ENCODE results near the gene MKRN2OS.

MKRN2OS gene, protein sequence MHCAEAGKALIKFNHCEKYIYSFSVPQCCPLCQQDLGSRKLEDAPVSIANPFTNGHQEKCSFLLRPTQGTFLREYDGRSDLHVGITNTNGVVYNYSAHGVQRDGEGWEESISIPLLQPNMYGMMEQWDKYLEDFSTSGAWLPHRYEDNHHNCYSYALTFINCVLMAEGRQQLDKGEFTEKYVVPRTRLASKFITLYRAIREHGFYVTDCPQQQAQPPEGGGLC

DNA sequence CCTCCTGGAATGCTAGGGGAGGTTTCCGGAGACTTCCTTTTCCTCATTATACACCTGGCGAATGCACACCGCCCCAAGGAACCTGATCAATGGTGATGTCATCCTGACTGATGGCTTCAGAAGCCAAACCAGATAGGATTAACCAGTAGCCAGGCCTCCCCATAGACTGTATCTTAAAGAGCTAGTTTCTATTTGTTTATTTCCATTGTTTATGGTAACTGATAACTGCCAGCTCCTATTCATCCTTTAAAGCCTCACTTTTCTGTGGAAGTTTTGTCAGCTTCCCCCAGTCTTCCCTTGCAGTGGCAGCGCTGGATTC is at the start of gene MKRN2OS:
Gene MKRN2OS, minus strand, starts transcription at position 27 of the 319 bp plus-strand sequence. CDS start 35 bp downstream, outside the sequence.
- DNase-seq, result no peak

DNA sequence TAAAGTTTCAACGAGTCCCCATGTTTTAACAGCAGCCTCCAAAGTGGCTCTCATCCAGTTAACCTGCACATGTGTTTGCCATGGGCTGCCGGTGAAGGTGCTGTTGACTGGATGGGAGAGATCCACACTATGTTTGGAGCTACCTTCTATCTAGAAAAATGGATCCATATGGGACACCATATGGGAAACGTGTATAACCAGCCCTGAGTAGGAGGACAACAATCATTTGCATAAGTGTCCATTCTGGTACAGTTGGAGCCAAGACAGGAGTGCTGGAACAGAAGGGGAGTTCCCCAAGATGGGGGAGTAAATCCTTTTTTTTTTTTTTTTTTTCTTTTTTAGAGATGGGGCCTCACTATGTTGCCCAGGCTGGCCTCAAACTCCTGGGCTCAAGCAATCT is 48.2 kb upstream of the MKRN2OS start:
- DNase-seq, result no peak

DNA sequence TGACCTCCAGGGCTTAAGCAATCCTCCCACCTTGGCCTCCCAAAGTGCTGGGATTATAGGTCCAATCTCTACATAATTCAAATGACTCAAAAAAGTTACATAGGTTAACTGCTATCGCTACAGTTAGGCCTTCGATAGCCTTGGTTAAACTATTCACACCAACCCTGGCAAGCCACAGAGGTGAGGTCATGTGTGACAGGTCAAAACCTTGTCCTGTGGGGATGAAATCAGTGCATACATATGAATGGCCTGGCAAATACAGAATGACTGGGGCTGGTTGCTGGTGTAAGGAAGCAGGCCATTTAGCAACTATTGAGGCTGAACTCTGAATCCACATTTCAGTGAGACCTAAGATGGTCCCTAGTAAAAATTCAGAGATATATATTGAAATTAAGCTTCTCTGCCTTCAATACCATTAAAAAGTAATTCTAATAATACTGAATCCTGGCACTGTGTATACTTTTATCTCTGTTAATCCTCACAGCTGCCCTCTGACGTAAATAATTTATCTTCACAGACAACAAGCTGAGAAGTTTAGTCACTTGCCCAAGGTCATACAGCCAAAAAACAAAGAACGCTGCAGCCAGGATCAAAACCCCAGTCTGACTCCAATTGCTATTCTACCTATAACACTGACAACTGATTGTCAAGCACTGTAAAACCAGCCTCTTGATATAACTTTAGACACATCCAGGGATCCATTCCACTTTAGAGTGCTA is 46.9 kb upstream of the MKRN2OS start:
- DNase-seq, result no peak

DNA sequence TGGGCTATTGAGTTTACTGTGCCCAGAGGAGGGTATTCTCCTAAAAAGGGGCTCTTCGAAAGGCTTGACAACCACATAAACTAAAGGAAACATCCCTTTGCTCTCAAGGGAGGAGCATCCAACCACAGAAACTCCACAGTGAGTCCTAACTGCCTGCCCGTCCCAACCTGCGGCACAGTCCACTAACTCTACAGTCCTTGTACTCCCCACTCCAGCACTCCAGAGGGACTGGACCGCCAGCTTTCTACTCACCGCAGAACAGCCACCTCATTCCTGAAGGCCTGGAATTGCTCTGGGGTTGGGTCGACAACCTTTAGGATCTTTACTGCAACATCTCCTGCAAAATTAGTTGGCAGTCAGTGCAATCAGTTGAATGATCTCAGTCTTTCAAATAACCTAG is 46.2 kb upstream of the MKRN2OS start:
- no peak for DNase-seq

DNA sequence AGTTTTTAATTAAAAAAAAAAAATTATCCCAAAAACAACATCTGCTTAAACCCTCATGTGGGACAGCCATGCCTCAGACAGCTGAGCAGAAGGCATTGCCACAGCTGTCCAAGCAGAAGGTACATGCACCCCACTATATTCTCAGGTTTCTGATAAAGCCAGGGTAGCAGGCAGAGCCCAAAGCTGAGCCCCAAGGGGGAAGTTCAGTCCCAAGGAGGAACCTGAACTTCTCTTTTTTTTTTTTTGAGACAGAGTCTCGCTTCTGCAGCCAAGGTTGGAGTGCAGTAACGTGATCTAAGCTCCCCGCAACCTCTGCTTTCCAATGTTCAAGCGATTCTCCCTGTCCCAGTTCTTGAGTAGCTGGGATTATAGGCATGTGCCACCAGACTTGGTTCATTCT is 44.8 kb upstream of the MKRN2OS start:
- no peak for DNase-seq

DNA sequence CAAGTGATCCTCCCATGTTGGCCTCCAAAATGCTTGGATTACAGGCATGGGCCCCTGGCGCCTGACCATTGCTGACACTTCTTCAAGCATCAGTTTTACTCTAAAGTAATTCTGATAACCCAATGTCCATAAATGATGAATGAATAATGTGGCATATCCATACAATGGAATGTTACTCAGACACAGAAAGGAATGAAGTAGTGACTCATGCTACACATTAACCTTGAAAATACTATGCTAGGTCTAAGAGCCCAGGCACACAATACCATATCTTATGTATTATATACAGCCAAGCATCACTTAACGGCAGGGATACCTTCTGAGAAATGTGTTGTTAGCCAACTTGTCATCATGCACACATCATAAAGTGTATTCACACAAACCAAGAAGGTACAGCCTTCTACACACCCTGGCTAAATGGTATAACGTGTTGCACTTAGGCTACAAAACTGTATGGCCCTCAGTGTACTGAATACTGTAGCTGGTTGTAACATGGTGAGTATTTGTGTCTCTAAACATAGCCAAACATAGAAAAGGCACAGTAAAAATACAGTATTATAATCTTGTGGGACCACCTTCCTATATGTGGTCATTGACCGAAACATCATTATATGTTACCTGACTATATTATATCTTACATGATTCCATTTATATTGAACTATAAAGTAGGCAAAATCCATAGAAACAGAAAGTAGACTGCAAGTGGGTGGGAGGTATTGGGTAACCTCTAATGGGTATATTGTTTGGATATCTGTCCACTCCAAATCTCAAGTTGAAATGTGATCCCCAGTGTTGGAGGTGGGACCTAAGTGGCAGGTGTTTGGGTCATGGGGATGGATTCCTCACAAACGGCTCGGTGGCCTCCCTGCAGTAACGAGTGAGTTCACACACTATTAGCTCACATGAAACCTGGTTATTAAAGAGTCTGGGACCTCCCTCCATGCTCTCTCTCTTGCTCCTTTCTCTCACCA is 43.0 kb upstream of the MKRN2OS start:
- DNase-seq, result no peak

DNA sequence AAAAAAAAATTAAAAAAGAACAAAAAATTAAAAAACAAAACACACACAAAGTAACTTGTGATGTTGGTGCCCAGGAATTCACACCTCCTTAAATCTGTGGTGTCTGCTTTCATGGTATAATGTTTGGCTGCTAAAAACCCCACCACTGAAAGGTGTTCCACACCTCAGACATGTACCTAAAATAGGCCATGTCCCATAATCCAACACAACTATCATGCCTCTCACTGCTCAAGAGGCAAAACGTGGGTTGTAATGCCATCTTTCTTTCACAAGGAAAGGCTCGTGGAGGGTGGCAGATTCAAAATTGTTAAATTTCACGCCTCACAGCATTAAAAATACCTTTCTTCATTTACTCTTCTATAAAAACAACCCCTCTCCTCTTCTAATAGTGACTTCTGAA is 41.1 kb upstream of the MKRN2OS start:
- DNase-seq, result no peak

DNA sequence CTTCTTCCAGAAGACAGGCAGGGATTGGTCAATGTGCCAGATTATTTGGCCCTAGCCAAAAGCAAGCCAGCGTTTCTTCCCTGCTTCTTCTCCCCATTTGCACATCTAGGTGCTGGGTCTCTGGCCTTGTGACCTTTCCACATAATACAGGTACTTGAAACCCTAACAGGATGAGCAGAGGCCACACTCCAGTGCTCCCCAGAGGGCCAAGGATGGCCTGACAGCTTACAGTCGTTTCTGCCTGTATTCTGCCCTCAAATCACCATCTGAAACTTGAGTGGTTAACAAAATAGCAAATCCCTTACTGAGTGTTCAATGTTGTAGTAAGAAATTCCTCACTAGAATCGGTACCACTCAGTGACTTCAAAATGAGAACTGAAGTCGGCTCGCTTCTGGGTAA is 40.7 kb upstream of the MKRN2OS start:
- DNase-seq, result no peak

DNA sequence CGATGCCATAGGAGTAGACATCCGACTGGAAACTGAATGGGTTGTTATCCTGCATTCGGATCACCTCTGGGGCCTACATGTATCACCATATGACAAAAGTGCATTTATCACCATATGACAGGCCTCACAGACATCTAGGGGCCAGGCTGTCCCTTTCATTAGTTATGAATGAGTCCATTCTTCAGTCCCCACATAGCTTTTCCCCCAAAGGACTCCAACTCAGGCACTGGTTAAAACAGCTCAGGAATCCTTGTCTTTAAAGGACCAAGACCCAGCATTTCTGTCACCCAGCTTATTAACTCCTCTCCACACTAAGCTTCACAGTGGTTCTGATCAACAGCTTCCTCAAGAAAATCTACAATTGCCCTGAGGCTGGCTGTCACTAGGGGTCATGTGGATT is 39.9 kb upstream of the MKRN2OS start:
- no peak for DNase-seq

DNA sequence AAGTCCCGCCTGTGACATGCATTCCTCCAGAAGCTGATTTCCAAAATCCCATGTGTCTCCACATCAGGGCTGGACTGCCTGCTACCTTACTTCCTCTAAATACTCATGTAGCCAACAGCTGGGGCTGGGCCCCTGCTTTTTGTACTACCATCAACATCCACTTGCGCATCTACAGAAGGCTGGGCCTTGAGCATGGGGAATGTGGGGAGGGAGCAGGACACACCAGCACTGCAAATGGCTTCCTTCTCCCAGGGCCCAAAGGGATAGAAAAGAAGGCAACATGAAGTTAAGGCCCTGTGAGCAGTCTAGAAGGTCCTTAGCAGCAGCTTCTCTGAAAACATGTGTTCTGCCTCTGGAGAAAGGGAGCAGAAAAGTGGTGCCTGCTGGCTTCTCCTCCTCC is 38.8 kb upstream of the MKRN2OS start:
- no peak for DNase-seq

DNA sequence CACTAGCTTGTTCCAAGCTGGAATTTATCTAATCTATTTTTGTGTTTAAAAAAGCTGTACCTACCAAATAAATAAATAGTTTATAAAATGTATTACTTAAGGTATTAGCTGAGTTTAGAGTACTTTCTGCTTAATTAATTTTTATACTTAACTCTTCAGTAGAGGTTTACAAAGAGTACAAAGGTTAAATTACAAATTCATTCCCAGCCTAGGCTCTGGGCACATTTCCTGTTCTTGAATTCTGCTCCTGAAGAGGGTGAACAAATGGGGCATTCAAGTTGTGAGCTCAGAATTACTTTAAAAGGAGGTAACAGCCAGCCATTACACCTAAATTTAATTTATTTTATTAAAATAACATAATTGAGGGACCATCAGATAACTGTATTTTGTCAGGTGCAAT is 38.0 kb upstream of the MKRN2OS start:
- DNase-seq, result no peak

DNA sequence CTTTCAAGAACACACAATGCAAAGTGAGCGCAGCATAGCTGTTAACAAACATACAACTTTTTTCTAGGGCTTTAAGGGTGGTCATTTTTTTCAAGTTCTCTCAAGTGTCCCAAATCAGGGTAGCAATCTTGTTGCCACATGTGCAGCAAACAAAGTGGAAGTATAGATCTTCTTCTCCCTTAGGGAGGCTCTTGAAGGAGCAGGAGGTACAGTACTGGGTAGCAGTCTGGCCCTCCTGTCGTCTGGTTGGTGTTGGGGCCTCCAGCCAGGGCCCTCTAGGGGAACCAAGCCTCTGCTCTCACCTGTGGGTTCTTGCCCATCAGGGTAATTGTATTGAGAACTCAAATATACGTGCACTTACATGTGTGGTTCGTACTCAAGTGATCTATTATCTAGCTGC is 37.4 kb upstream of the MKRN2OS start:
- no peak for DNase-seq

DNA sequence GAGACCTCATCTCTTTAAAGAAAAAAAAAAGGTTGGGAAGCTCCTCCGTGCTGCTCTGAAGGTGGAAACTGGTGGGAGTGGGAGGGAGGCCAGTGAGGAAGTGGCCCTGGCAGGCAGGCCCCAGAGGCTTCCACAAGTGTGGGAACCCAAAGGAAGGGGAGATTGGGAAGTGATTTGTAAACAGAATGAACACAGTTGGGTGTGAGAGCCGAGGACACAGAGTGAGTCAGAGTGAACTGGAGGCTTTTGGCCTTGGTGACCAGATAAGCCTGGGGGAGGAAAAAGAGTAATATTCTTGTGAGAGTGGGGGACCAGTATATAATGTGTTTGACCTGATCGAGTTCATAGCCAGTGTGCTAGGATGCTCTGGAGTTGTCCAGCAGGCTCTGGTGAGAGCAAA is 34.6 kb upstream of the MKRN2OS start:
- no peak for DNase-seq

DNA sequence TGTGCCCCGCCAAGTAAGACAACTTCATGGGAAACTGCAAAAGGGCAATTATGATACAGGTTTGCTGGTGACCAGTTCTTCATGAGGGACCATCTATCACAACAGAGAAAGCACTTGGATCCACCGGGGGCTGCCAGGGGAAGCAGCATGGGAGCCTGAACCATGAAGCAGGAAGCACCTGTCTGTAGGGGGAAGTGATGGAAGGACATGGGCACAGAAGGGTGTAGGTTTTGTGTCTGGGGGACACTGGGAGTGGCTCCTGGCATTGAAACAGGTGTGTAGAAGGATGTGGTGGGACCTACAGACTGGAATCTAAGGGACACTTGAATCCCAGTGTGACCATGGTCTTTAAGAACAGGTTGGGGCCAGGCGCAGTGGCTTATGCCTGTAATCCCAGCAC is 34.2 kb upstream of the MKRN2OS start:
- DNase-seq, result no peak

DNA sequence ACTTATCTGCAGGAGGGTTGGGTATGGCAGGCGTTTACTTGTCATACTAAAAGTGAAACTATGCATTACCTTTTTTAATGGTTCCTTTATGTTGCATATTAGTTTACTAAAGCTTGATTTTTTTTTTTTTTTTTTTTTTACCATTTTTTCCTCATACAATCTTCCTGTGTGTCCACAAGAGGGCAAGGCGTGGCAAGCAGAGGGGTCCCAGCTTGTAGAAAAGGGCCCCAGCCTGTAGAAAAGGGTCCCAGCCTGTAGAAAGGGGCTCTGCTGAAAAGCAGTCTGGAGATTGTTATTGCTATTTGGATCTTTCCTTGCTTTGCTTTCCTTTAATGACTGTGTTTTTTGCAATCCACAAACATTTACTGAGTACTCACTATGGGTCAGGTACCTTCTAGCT is 33.4 kb upstream of the MKRN2OS start:
- no peak for DNase-seq

DNA sequence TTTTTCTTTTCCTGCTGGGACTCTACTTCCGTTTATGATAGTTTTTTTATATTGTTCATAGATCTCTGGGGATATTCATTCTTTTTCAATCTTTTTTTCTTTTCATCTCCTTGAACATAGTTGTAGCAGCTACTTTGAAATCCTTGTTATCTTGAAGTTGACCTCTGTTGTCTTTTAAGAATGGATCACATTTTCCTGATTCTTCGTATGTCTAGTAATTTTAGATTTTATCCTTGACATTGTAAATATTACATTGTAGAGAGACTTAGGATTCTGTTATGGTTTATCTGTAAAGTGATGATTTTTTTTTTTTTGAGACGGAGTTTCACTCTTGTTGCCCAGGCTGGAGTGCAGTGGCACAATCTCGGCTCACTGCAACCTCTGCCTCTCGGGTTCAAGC is 32.1 kb upstream of the MKRN2OS start:
- no peak for DNase-seq

DNA sequence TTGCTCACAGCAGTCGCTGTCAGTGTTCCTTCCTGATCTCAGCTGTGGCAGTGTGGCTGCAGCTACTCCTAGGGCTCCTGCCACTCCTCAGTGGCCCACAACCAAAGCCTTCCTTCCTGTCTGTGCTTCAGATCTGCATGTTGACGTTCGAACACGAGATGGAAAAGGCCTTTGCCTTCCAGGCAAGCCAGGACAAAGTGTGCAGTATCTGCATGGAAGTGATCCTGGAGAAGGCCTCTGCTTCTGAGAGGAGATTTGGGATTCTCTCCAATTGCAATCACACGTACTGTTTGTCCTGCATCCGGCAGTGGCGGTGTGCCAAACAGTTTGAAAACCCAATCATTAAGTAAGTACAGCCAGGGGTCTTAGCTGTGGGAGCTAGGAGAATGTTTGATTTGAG is 29.4 kb upstream of the MKRN2OS start:
- no peak for DNase-seq

DNA sequence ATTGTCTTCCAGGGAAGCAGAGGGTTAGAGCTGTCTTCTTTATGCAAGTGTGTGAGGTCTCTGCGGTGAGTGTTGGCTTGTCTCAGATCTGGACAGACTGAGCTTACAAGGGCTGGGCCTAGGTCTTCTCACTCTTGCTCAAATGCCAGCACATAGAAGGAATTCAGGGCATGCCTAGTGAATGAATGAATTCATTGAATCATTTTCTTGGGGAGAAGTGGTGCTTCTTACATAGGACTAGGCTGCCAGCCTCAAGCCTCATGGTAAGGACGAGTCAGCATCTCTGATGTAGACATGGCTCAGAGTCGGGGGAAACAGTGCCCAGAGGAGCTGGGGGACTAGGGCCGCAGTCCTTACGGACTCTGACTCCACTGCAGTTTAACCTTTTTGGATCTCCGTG is 28.8 kb upstream of the MKRN2OS start:
- no peak for DNase-seq

DNA sequence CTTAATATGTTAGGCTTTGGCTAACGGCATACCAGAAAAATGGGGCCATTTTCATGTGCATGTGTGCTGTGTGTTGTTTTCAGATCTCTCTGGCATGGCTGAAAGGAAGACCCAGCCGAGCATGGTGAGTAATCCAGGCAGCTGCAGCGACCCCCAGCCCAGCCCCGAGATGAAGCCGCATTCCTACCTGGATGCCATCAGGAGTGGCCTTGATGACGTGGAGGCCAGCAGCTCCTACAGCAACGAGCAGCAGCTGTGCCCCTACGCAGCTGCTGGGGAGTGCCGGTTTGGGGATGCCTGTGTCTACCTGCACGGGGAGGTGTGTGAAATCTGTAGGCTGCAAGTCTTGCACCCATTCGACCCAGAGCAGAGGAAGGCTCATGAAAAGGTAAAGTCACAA is 26.7 kb upstream of the MKRN2OS start:
- DNase-seq, result no peak

DNA sequence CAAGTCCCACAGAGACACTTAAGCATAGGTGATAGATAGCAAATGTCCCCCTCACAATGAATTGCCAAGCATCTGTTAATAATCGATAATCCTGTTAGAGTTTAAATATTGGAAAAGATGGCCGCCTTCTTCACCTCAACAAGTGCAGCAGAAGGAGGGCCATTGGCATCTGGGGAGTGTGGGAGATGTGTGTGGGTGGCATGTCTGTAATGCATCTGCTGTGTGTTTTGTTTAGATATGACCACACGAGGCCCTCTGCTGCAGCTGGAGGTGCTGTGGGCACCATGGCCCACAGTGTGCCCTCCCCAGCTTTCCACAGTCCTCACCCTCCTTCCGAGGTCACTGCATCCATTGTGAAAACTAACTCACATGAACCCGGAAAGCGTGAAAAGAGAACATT is 24.5 kb upstream of the MKRN2OS start:
- no peak for DNase-seq

DNA sequence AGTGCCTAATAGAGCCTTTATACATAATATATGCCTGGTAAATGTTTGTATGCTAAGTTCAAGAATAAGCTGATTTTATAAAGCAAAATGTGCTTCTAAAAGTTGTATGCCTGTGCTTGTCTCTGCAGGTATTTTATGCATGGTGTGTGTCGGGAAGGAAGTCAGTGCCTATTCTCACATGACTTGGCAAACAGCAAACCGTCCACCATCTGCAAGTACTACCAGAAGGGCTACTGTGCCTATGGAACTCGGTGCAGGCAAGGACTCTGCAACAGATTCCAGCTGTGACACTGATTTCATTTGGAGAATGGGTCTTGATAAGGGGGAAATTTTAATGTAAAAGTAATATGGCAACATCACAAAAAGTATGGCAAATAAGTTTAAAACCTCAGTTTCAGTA is 23.4 kb upstream of the MKRN2OS start:
- no peak for DNase-seq

DNA sequence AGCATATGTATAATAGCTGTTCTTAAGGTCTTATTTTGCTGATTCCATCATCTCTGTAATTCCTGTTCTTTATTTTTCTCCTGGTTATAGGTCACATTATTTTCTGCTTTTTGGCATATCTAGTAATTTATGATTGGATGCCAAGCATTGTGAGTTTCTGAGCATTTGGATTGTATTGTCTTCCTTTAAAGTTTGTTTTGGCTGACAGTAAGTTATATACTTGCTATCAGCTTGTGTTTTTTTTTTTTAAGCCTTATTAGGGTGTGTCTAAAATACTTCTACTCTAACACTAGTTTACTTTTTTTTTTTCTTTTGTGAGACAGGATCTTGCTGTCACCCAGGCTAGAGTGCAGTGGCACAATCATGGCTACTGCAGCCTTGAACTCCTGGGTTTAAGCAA is 21.7 kb upstream of the MKRN2OS start:
- DNase-seq, result no peak

DNA sequence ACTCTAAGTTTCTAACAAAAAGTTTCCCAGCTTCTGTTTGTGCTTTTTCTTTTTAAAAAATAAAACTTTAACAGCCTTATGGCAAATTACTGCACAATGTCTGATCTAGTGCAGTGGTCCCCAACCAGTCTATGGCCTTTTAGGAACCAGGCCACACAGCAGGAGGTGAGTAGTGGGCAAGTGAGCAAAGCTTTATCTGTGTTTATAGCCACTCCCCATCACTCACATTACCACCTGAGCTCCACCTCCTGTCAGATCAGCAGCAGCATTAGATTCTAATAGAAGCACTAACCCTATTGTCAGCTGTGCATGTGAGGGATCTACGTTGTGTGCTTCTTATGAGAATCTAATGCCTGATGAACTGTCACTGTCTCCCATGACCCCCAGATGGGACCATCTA is 17.2 kb upstream of the MKRN2OS start:
- DNase-seq, result no peak

DNA sequence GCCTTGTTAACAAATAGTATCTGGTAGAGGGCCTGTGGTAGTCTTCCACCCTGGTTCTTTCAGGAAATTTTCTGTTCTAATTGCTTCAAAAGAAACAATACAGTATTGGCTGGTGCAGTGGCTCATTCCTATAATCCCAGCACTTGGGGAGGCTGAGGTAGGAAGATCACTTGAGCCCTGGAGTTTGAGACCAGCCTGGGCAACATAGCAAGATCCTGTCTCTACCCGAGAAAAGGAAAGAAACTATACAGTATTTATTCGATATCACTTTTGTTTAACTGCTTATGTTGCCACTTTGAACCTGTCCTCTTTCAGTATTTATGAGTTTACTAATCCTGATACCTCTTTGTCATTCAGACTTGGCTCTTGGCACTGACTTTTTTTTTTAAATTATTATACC is 16.1 kb upstream of the MKRN2OS start:
- DNase-seq, result no peak
